ENCODE results near the gene PRKCD. TPM values are rescaled to one million over a fixed set of nuclear protein-coding genes. Genes with fewer than 3 reads are reported as not detected.

The PRKCD gene
- total RNA-seq, 1 experiment from 2014 or later, result 9.6 TPM

DNA sequence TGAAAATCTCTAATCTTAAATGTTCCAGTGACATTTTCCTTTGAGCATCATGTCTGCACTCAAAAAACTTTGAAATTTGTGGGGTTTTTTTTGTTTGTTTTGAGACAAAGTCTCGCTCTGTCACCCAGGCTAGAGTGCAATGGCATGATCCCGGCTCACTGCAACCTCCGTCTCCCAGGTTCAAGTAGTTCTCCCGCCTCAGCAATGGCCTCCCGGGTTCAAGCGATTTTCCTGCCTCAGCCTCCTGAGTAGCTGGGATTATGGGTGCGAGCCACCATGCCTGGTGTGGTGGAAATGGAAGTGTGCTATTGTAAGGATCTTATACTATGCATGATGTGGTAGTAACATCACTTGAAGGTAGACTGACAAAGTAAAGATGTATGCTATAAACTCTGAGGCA is 52.3 kb downstream of the PRKCD start:
- no peaks in the 10 kb centered on the region for H3K9me3 Mint-ChIP-seq (ENCODE audit: unreplicated experiment)
- BruUV-seq (replicated peaks), result no TSS peak
- POLR2A ChIA-PET, result no interaction called here
- no peak overlapping the region for H3K27ac Mint-ChIP-seq (ENCODE audit: low read depth, unreplicated experiment)
- intact Hi-C loops (cut with micrococcal nuclease), result no loop called here
- no peaks in the 10 kb centered on the region for H3K4me1 Mint-ChIP-seq (ENCODE audit: insufficient read depth, unreplicated experiment)
- H3K4me3 Mint-ChIP-seq (ENCODE audit: unreplicated experiment), result no peak overlapping the region
- no peaks in the 10 kb centered on the region for H3K27me3 Mint-ChIP-seq (ENCODE audit: insufficient read depth, unreplicated experiment)
- no peaks in the 10 kb centered on the region for H3K36me3 Mint-ChIP-seq (ENCODE audit: insufficient read depth, unreplicated experiment)
- no peak for DNase-seq (ENCODE audit: unreplicated experiment)
- CTCF ChIA-PET, result interaction anchor here (0.8 to 1.6 kb wide), 4 partner anchors 13 to 1225 kb away, joined by 3 to 4 read pairs (median 4); no protein-coding TSS in a partner anchor
- TF ChIP-seq, protein P1, sequence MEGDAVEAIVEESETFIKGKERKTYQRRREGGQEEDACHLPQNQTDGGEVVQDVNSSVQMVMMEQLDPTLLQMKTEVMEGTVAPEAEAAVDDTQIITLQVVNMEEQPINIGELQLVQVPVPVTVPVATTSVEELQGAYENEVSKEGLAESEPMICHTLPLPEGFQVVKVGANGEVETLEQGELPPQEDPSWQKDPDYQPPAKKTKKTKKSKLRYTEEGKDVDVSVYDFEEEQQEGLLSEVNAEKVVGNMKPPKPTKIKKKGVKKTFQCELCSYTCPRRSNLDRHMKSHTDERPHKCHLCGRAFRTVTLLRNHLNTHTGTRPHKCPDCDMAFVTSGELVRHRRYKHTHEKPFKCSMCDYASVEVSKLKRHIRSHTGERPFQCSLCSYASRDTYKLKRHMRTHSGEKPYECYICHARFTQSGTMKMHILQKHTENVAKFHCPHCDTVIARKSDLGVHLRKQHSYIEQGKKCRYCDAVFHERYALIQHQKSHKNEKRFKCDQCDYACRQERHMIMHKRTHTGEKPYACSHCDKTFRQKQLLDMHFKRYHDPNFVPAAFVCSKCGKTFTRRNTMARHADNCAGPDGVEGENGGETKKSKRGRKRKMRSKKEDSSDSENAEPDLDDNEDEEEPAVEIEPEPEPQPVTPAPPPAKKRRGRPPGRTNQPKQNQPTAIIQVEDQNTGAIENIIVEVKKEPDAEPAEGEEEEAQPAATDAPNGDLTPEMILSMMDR (IDR thresholded peaks at IDR 0.05; ENCODE audit: unreplicated experiment), result no peak

DNA sequence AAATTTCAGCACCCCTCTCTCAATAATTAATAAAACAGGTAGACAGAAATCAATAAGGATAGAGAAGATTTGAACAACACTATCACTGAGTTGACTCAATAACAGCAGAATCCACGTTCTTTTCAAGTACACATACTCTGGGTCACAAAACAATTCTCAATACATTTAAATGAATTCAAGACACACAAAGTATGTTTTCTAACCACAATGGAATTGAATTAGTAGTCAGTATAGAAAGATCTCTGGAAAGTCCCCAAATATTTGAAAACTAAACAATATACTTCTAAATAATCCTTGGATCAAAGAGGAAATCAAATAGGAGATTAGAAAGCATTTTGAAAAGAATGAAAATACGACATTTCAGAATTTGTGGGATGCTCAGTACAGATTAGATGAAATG is 54.8 kb downstream of the PRKCD start:
- no peak overlapping the region for H3K4me3 Mint-ChIP-seq (ENCODE audit: unreplicated experiment)
- BruUV-seq (replicated peaks), result no TSS peak
- no peak for DNase-seq (ENCODE audit: unreplicated experiment)
- H3K27me3 Mint-ChIP-seq (ENCODE audit: insufficient read depth, unreplicated experiment), result no peaks in the 10 kb centered on the region
- POLR2A ChIA-PET, result no interaction called here
- H3K36me3 Mint-ChIP-seq (ENCODE audit: insufficient read depth, unreplicated experiment), result no peaks in the 10 kb centered on the region
- intact Hi-C loops (cut with micrococcal nuclease), result no loop called here
- TF ChIP-seq, protein P1 (IDR thresholded peaks at IDR 0.05; ENCODE audit: unreplicated experiment), result no peak
- H3K27ac Mint-ChIP-seq (ENCODE audit: low read depth, unreplicated experiment), result no peak overlapping the region
- no peaks in the 10 kb centered on the region for H3K9me3 Mint-ChIP-seq (ENCODE audit: unreplicated experiment)
- no peaks in the 10 kb centered on the region for H3K4me1 Mint-ChIP-seq (ENCODE audit: insufficient read depth, unreplicated experiment)
- CTCF ChIA-PET, result interaction anchor here (0.6 kb wide), 2 partner anchors 134 to 1010 kb away, joined by 5 read pairs; no protein-coding TSS in a partner anchor

GRCh38 chr3:53216723-53217122 is 55.7 kb downstream of the PRKCD start:
- BruUV-seq (replicated peaks), result no TSS peak
- DNase-seq (ENCODE audit: unreplicated experiment), result no peak
- TF ChIP-seq, protein P1 (IDR thresholded peaks at IDR 0.05; ENCODE audit: unreplicated experiment), result no peak
- CTCF ChIA-PET, result interaction anchor here (1.0 kb wide), 1 partner anchor 57 kb away, joined by 4 read pairs; no protein-coding TSS in a partner anchor
- H3K4me1 Mint-ChIP-seq (ENCODE audit: insufficient read depth, unreplicated experiment), result no peaks in the 10 kb centered on the region
- intact Hi-C loops (cut with micrococcal nuclease), result no loop called here
- no peak overlapping the region for H3K4me3 Mint-ChIP-seq (ENCODE audit: unreplicated experiment)
- POLR2A ChIA-PET, result no interaction called here
- no peaks in the 10 kb centered on the region for H3K27me3 Mint-ChIP-seq (ENCODE audit: insufficient read depth, unreplicated experiment)
- no peak overlapping the region for H3K27ac Mint-ChIP-seq (ENCODE audit: low read depth, unreplicated experiment)
- no peaks in the 10 kb centered on the region for H3K9me3 Mint-ChIP-seq (ENCODE audit: unreplicated experiment)
- no peaks in the 10 kb centered on the region for H3K36me3 Mint-ChIP-seq (ENCODE audit: insufficient read depth, unreplicated experiment)

DNA sequence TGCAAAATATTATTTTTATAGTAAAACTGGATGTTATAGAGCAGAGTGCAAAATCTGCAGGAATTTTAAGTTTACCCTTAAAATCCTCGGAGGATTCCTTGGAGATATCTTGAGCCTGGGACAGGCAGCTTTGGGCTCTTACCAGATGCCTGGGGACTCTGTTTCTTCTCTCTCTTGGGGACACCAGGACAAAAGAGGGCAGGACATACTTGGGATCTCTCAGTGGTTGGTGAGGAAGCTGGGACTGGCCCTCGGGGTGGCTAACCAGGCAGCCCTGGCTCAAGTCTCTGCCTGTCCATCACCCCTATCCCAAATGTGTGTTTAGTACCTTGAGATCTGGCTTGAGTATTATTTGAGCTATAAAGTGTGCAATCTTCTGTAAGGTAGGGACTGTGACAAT is 56.2 kb downstream of the PRKCD start:
- CTCF ChIA-PET, result interaction anchor here (1.0 kb wide), 2 partner anchors 56 to 119 kb away, joined by 3 to 4 read pairs; no protein-coding TSS in a partner anchor
- DNase-seq (ENCODE audit: unreplicated experiment), result no peak
- TF ChIP-seq, protein P1 (IDR thresholded peaks at IDR 0.05; ENCODE audit: unreplicated experiment), result no peak
- Mint-ChIP-seq H3K4me1 (ENCODE audit: insufficient read depth, unreplicated experiment) (no peaks in the 10 kb centered on the region), H3K4me3 (ENCODE audit: unreplicated experiment) (no peak overlapping the region), H3K9me3 (ENCODE audit: unreplicated experiment) (no peaks in the 10 kb centered on the region), H3K36me3 (ENCODE audit: insufficient read depth, unreplicated experiment) (peaks cover under 1% of the 10 kb centered on the region), H3K27ac (ENCODE audit: low read depth, unreplicated experiment) (no peak overlapping the region), H3K27me3 (ENCODE audit: insufficient read depth, unreplicated experiment) (no peaks in the 10 kb centered on the region)
- intact Hi-C loops (cut with micrococcal nuclease), result no loop called here
- POLR2A ChIA-PET, result no interaction called here
- BruUV-seq (replicated peaks), result no TSS peak
